Endothelial cell of umbilical vein (primary cell): ENCODE results near the gene FSD1. TPM values are rescaled to one million over a fixed set of nuclear protein-coding genes. Genes with fewer than 3 reads are reported as not detected.

ENCODE experiments used
- BruUV-seq: library from RNA; stranded (reverse); fragments of 400-500 nt; replicated peaks from 2 replicates; lab custom pipeline; 2021; lab: Mats Ljungman, UMichigan
- CTCF ChIA-PET: fragments of 300-600, 350-600 bp; sonication (Branson Sonifier 250); formaldehyde crosslinking; loops from one replicate; lab custom pipeline; 2021; ENCODE audit warnings: antibody characterized with exemption, inconsistent platforms; lab: Charles Lee
- POLR2A ChIA-PET: fragments of 300-600, 350-600 bp; sonication (Branson Sonifier 250); formaldehyde crosslinking; loops from one replicate; lab custom pipeline; 2021; ENCODE audit warnings: antibody characterized with exemption, inconsistent platforms; lab: Charles Lee
- DNase-seq: peaks from one replicate; pipeline ENCODE4 v3.0.0-alpha.2; 2011; ENCODE audit warnings: low read depth, low spot score
- FAIRE-seq: peaks from 2 replicates; lab custom pipeline; 2011; peaks lifted over from hg19 to GRCh38; lab: Jason Lieb, UNC
- H2AFZ ChIP-seq: 2 replicates; pipeline ENCODE4 v1.6.0; 2012; ENCODE audit warnings: low read depth, low read length, control low read depth, inconsistent platforms
- H3K27ac ChIP-seq: 2 replicates; pipeline ENCODE4 v1.5.1; 2011; ENCODE audit warnings: low read depth, mild to moderate bottlenecking, control low read depth, low read length, moderate library complexity; ENCODE audit not compliant: insufficient read depth
- H3K27me3 ChIP-seq, 2 experiments: 2 replicates each; pipeline versions ENCODE4 v1.6.0 to v1.6.1; 2011; ENCODE audit warnings: low read length in 2 of 2, mixed read lengths in 1 of 2; ENCODE audit not compliant: control insufficient read depth in 2 of 2, insufficient read depth in 2 of 2
- H3K36me3 ChIP-seq, 2 experiments: 2 replicates in 1 of 2; 3 replicates in 1 of 2; pipeline ENCODE4 v1.5.1; 2011; ENCODE audit warnings: low read length in 2 of 2, mild to moderate bottlenecking in 1 of 2, moderate library complexity in 1 of 2; ENCODE audit not compliant: control insufficient read depth in 2 of 2, insufficient read depth in 2 of 2; ENCODE audit errors: extremely low read depth in 1 of 2
- H3K4me1 ChIP-seq: 3 replicates; pipeline ENCODE4 v1.5.1; 2011; ENCODE audit warnings: mild to moderate bottlenecking, low read length; ENCODE audit not compliant: control insufficient read depth, insufficient read depth; ENCODE audit errors: extremely low read depth
- H3K4me2 ChIP-seq: 2 replicates; pipeline ENCODE4 v1.6.1; 2011; ENCODE audit warnings: low read length, control low read depth, mixed read lengths; ENCODE audit not compliant: insufficient read depth
- H3K4me3 ChIP-seq, 3 experiments: fragments of 200-600 bp in 1 of 3; sonication (generic), shearing (Covaris generic) in 1 of 3; replicated peaks in 1 of 3; 2 replicates each; pipeline ENCODE4 v1.5.1; 2011 to 2016; ENCODE audit warnings: control low read depth in 3 of 3, low read length in 3 of 3, mild to moderate bottlenecking in 2 of 3, inconsistent platforms in 1 of 3, low read depth in 1 of 3, moderate library complexity in 1 of 3; ENCODE audit not compliant: insufficient read depth in 1 of 3
- H3K79me2 ChIP-seq: 2 replicates; pipeline ENCODE4 v1.6.0; 2012; ENCODE audit warnings: low read length, inconsistent platforms; ENCODE audit not compliant: control insufficient read depth, insufficient read depth
- H3K9ac ChIP-seq: replicated peaks from 2 replicates; pipeline ENCODE3; 2011; ENCODE audit warnings: low read length, control low read depth; ENCODE audit not compliant: insufficient read depth; ENCODE audit errors: extremely low read depth
- H3K9me1 ChIP-seq: replicated peaks from 3 replicates; pipeline ENCODE4 v1.6.0; 2011; ENCODE audit warnings: mild to moderate bottlenecking, low read length; ENCODE audit not compliant: control insufficient read depth, insufficient read depth; ENCODE audit errors: extremely low read depth
- H3K9me3 ChIP-seq: replicated peaks from 2 replicates; pipeline ENCODE4 v1.5.1; 2012; ENCODE audit warnings: low read length, inconsistent platforms; ENCODE audit not compliant: control insufficient read depth, insufficient read depth
- H4K20me1 ChIP-seq: replicated peaks from 2 replicates; pipeline ENCODE3; 2011; ENCODE audit warnings: mild to moderate bottlenecking, low read length; ENCODE audit not compliant: control insufficient read depth, insufficient read depth; ENCODE audit errors: extremely low read depth
- EZH2 ChIP-seq: IDR thresholded peaks from 2 replicates; pipeline ENCODE4 v1.6.1; 2012; ENCODE audit warnings: borderline replicate concordance, low read depth, mild to moderate bottlenecking, moderate library complexity, low read length, inconsistent platforms; ENCODE audit not compliant: severe bottlenecking
- FOS ChIP-seq: IDR thresholded peaks from 2 replicates; pipeline ENCODE4 v1.6.1; 2011; ENCODE audit warnings: mild to moderate bottlenecking, low read length, moderate library complexity, borderline replicate concordance; ENCODE audit not compliant: insufficient read depth
- GATA2 ChIP-seq: IDR thresholded peaks from 2 replicates; pipeline ENCODE4 v1.7.0; 2011; ENCODE audit warnings: low read depth, mild to moderate bottlenecking, moderate library complexity, mixed read lengths, low read length; ENCODE audit not compliant: insufficient read length, insufficient read depth
- JUN ChIP-seq: IDR thresholded peaks from 2 replicates; pipeline ENCODE4 v1.6.1; 2011; ENCODE audit warnings: borderline replicate concordance, low read depth; ENCODE audit not compliant: insufficient read length, insufficient read depth
- MAX ChIP-seq: IDR thresholded peaks from 2 replicates; pipeline ENCODE4 v1.6.1; 2011; ENCODE audit not compliant: insufficient read depth, insufficient read length
- MYC ChIP-seq: IDR thresholded peaks from one replicate; pipeline ENCODE4 v1.6.1; 2011; ENCODE audit warnings: mild to moderate bottlenecking, low read depth, low read length
- POLR2A ChIP-seq: IDR thresholded peaks from 2 replicates; pipeline ENCODE4 v1.6.1; 2012; ENCODE audit warnings: low read depth, mild to moderate bottlenecking, control low read depth, low read length
- POLR2AphosphoS5 ChIP-seq: IDR thresholded peaks from 2 replicates; pipeline ENCODE4 v1.6.1; 2012; ENCODE audit warnings: low read depth, mild to moderate bottlenecking, control low read depth, low read length, moderate library complexity; ENCODE audit not compliant: insufficient read depth
- dilution Hi-C: fragments of 300-500 bp; cut with MboI; formaldehyde crosslinking; loops from one replicate; pipeline ENCODE4 v1.15.0; 2019; ENCODE audit warnings: low sequenced_read_pairs; ENCODE audit not compliant: extremely low pct_ligation_motif_present
- intact Hi-C: fragments of 100-400 bp; cut with micrococcal nuclease; formaldehyde crosslinking; loops from one replicate; pipeline ENCODE4 v1.10.0; 2022
- polyA plus RNA-seq, 4 experiments: library from polyadenylated mRNA; depleted of rRNA in 3 of 4; stranded (reverse) in 3 of 4; unstranded in 1 of 4; fragments of >200 nt; gene quantifications; 2 replicates each; pipeline versions ENCODE4 v1.2.1 to v1.2.3, GENCODE V29; 2011 to 2012; ENCODE audit warnings: missing spikeins in 1 of 4
- total RNA-seq: library from RNA; stranded (reverse); gene quantifications from 2 replicates; pipeline ENCODE4 v1.2.3, GENCODE V29; 2021
- TF ChIP-seq, protein P1 (sequence below), 2 donors: IDR thresholded peaks; 1 replicate in 1 of 2; 2 replicates in 1 of 2; pipeline ENCODE4 v1.5.1; 2011; ENCODE audit warnings: low read length in 2 of 2, mild to moderate bottlenecking in 2 of 2, moderate library complexity in 2 of 2, control low read depth in 1 of 2, inconsistent platforms in 1 of 2, low read depth in 1 of 2; ENCODE audit not compliant: insufficient read depth in 1 of 2; ENCODE audit errors: extremely low read depth in 1 of 2

Gene FSD1
- total and polyA plus RNA-seq, 2 donors (not counting 3 experiments of a cell fraction or from before 2014, with no cell fraction given): 25.8 to 55.5 TPM

- CTCF ChIA-PET: interaction anchor here (1.3 kb wide), 1 partner anchor 32 kb away, joined by 5 read pairs; no protein-coding TSS in a partner anchor
- no peaks in the 10 kb centered on the region for H4K20me1 ChIP-seq
- H3K9ac ChIP-seq: no peak overlapping the region
- H3K27me3 ChIP-seq: no peaks in the 10 kb centered on the region
- dilution Hi-C loops (no loop called here), intact Hi-C loops (no loop called here)
- H3K9me1 ChIP-seq: no peaks in the 10 kb centered on the region
- TF ChIP-seq POLR2AphosphoS5 (no peak), JUN (no peak), MYC (no peak), GATA2 (no peak), MAX (no peak), POLR2A (no peak), FOS (no peak), EZH2 (no peak)
- TF ChIP-seq, protein P1, sequence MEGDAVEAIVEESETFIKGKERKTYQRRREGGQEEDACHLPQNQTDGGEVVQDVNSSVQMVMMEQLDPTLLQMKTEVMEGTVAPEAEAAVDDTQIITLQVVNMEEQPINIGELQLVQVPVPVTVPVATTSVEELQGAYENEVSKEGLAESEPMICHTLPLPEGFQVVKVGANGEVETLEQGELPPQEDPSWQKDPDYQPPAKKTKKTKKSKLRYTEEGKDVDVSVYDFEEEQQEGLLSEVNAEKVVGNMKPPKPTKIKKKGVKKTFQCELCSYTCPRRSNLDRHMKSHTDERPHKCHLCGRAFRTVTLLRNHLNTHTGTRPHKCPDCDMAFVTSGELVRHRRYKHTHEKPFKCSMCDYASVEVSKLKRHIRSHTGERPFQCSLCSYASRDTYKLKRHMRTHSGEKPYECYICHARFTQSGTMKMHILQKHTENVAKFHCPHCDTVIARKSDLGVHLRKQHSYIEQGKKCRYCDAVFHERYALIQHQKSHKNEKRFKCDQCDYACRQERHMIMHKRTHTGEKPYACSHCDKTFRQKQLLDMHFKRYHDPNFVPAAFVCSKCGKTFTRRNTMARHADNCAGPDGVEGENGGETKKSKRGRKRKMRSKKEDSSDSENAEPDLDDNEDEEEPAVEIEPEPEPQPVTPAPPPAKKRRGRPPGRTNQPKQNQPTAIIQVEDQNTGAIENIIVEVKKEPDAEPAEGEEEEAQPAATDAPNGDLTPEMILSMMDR (IDR thresholded peaks at IDR 0.05; ENCODE audit: extremely low read depth in 1 of 2, insufficient read depth in 1 of 2, low read depth in 1 of 2, low read length in 2 of 2): no peak
- no peaks in the 10 kb centered on the region for H3K9me3 ChIP-seq
- no peaks in the 10 kb centered on the region for H3K79me2 ChIP-seq
- no peaks in the 10 kb centered on the region for H3K36me3 ChIP-seq
- no TSS peak for BruUV-seq
- FAIRE-seq: peak; percentile 52
- H3K4me1 ChIP-seq: no peaks in the 10 kb centered on the region
- no peak for DNase-seq
- no peak overlapping the region for H2AFZ ChIP-seq
- no peak overlapping the region for H3K4me3 ChIP-seq
- no peak overlapping the region for H3K4me2 ChIP-seq
- POLR2A ChIA-PET: interaction anchor here (0.6 kb wide), 1 partner anchor 22 kb away, joined by 3 read pairs; no protein-coding TSS in a partner anchor
- no peak overlapping the region for H3K27ac ChIP-seq
Measured at GRCh38 chr19:4298810-4299550, 5.4 kb upstream of the FSD1 start.
